ENCODE measurements around the gene MAGEB17. TPM values are rescaled to one million over a fixed set of nuclear protein-coding genes. Genes with fewer than 3 reads are reported as not detected.

Gene MAGEB17
- total RNA-seq, 1 donor from 2014 or later: not detected

Other genes with a start within 250 kb of the MAGEB17 start
- gene GRPR, start 43.9 kb upstream of the MAGEB17 start, total RNA-seq: 1.0 TPM

Measured in skeletal muscle tissue (tissue), 1 donor.